ENCODE results near the gene LHFPL2. TPM values are rescaled to one million over a fixed set of nuclear protein-coding genes. Genes with fewer than 3 reads are reported as not detected.

The LHFPL2 gene
- total RNA-seq, 4 donors from 2014 or later, result 34.4 to 79.6 (median 51.5) TPM

GRCh38 chr5:78486218-78486617 is 162.4 kb downstream of the LHFPL2 start:
- 86 to 93% methylated on average over 2 of the region's 2 CpGs for WGBS, 2 donors (ENCODE audit: low coverage in 1 of 2)
- TF ChIP-seq EP300 (IDR thresholded peaks at IDR 0.05; ENCODE audit: low read depth) (no peak), POLR2A (IDR thresholded peaks at IDR 0.05) (no peak), CTCF (IDR thresholded peaks at IDR 0.05) (no peak), POLR2AphosphoS5 (IDR thresholded peaks at IDR 0.05) (no peak)

GRCh38 chr5:78483809-78484521 is 164.6 kb downstream of the LHFPL2 start:
- no peak overlapping the region for H3K27ac ChIP-seq
- intact Hi-C loops (cut with DNase I; ENCODE audit: low total_unique reads), result no loop called here

More at GRCh38 chr5:78486218-78486617, 162.4 kb downstream of the LHFPL2 start:
- peaks cover 3 to 20% (median 9%) of the 10 kb centered on the region in 4 donors for H3K4me1 ChIP-seq
- peaks cover 0 to 17% (median 3%) of the 10 kb centered on the region in 4 donors for H3K36me3 ChIP-seq
- no peaks in the 10 kb centered on the region for H3K9me3 ChIP-seq
- H3K27ac ChIP-seq, result no peak overlapping the region
- in situ Hi-C loops (cut with MboI; ENCODE audit: low pct_ligation_motif_present in 1 of 4, low pct_unique_long_range_greater_than_20kb in 1 of 4, low sequenced_read_pairs in 3 of 4) (no loop called here), intact Hi-C loops (cut with DNase I; ENCODE audit: low total_unique reads) (no loop called here)
- H3K27me3 ChIP-seq, result no peaks in the 10 kb centered on the region
- DNase-seq, result no peak
- H3K4me3 ChIP-seq, result no peak overlapping the region

GRCh38 chr5:78482948-78483347 is 165.6 kb downstream of the LHFPL2 start:
- H3K27me3 ChIP-seq, result no peaks in the 10 kb centered on the region
- TF ChIP-seq CTCF (IDR thresholded peaks at IDR 0.05), result no peak
- no peak for TF ChIP-seq POLR2AphosphoS5 (IDR thresholded peaks at IDR 0.05)
- no peak for TF ChIP-seq POLR2A (IDR thresholded peaks at IDR 0.05)
- no peak for TF ChIP-seq EP300 (IDR thresholded peaks at IDR 0.05; ENCODE audit: low read depth)
- intact Hi-C loops (cut with DNase I; ENCODE audit: low total_unique reads) (no loop called here), in situ Hi-C loops (cut with MboI; ENCODE audit: low pct_ligation_motif_present in 1 of 4, low pct_unique_long_range_greater_than_20kb in 1 of 4, low sequenced_read_pairs in 3 of 4) (no loop called here)
- peak; percentile 27 for DNase-seq
- H3K4me3 ChIP-seq, result no peak overlapping the region
- H3K9me3 ChIP-seq, result no peaks in the 10 kb centered on the region
- no peak overlapping the region for H3K27ac ChIP-seq
- peaks cover 0 to 6% (median 0%) of the 10 kb centered on the region in 4 donors for H3K36me3 ChIP-seq
- peaks cover 3 to 20% (median 9%) of the 10 kb centered on the region in 4 donors for H3K4me1 ChIP-seq
- WGBS, 2 donors (ENCODE audit: low coverage in 1 of 2), result 71 to 93% methylated on average over 1 of the region's 1 CpG

More at GRCh38 chr5:78483809-78484521, 164.6 kb downstream of the LHFPL2 start:
- in situ Hi-C loops (cut with MboI; ENCODE audit: low pct_ligation_motif_present in 1 of 4, low pct_unique_long_range_greater_than_20kb in 1 of 4, low sequenced_read_pairs in 3 of 4), result no loop called here
- Histone ChIP-seq H3K27me3 (no peaks in the 10 kb centered on the region), H3K4me1 (peaks cover 3 to 20% (median 9%) of the 10 kb centered on the region in 4 donors), H3K9me3 (no peaks in the 10 kb centered on the region), H3K36me3 (peaks cover 0 to 16% (median 3%) of the 10 kb centered on the region in 4 donors), H3K4me3 (no peak overlapping the region)
- no peak for TF ChIP-seq EP300 (IDR thresholded peaks at IDR 0.05; ENCODE audit: low read depth)
- TF ChIP-seq POLR2AphosphoS5 (IDR thresholded peaks at IDR 0.05), result no peak
- no peak for TF ChIP-seq POLR2A (IDR thresholded peaks at IDR 0.05)
- no peak for TF ChIP-seq CTCF (IDR thresholded peaks at IDR 0.05)
- 68 to 78% methylated on average over 3 of the region's 3 CpGs for WGBS, 2 donors (ENCODE audit: low coverage in 1 of 2)
- no peak for DNase-seq

GRCh38 chr5:78476795-78477194 is 171.8 kb downstream of the LHFPL2 start:
- TF ChIP-seq POLR2A (IDR thresholded peaks at IDR 0.05) (no peak), CTCF (IDR thresholded peaks at IDR 0.05) (no peak), EP300 (IDR thresholded peaks at IDR 0.05; ENCODE audit: low read depth) (no peak), POLR2AphosphoS5 (IDR thresholded peaks at IDR 0.05) (no peak)
- Histone ChIP-seq H3K36me3 (peaks cover 0 to 4% (median 0%) of the 10 kb centered on the region in 4 donors), H3K27ac (no peak overlapping the region), H3K4me1 (no peaks in the 10 kb centered on the region), H3K27me3 (no peaks in the 10 kb centered on the region), H3K4me3 (no peak overlapping the region), H3K9me3 (no peaks in the 10 kb centered on the region)
- WGBS, 2 donors (ENCODE audit: low coverage in 1 of 2), result 84 to 92% methylated on average over 1 of the region's 1 CpG
- intact Hi-C loops (cut with DNase I; ENCODE audit: low total_unique reads), result loop anchor here (5.0 kb wide), 1 partner anchor 1174 kb away; no protein-coding TSS in a partner anchor
- DNase-seq, result no peak
- in situ Hi-C loops (cut with MboI; ENCODE audit: low pct_ligation_motif_present in 1 of 4, low pct_unique_long_range_greater_than_20kb in 1 of 4, low sequenced_read_pairs in 3 of 4), result no loop called here

Measured in transverse colon (tissue), 4 donors.